Activated naive CD8-positive, alpha-beta T cell treated with anti-CD3 and anti-CD28 coated beads, Interleukin-2, amount 50 U/mL, for 24 hours (primary cell): ENCODE measurements around the gene SNN.

Experiments used
- ATAC-seq: fragments of 150-1000 bp; cut with Tn5 transposase; one replicate; pipeline ENCODE4 v1.10.0; 2021
- DNase-seq: peaks from one replicate; pipeline ENCODE4 v3.0.0; 2021
- H3K27ac Mint-ChIP-seq: one replicate; pipeline ENCODE4 v1.8.0; 2021; ENCODE audit warnings: mild to moderate bottlenecking, mixed read lengths
- H3K27me3 Mint-ChIP-seq: one replicate; pipeline ENCODE4 v1.8.0; 2021; ENCODE audit warnings: mixed read lengths
- H3K36me3 Mint-ChIP-seq: one replicate; pipeline ENCODE4 v1.8.0; 2021; ENCODE audit warnings: low read depth, mixed read lengths
- H3K4me1 Mint-ChIP-seq: one replicate; pipeline ENCODE4 v1.8.0; 2021; ENCODE audit warnings: mixed read lengths
- H3K4me3 Mint-ChIP-seq: one replicate; pipeline ENCODE4 v1.8.0; 2021; ENCODE audit warnings: mild to moderate bottlenecking, moderate library complexity, mixed read lengths
- H3K9me3 Mint-ChIP-seq: one replicate; pipeline ENCODE4 v1.8.0; 2021; ENCODE audit warnings: mixed read lengths

Gene SNN

GRCh38 chr16:11667824-11668622 lies at the start of gene SNN:
SNN (plus strand) TSS chr16:11668455; CDS start chr16:11676060, 7,605 bp downstream.
- Mint-ChIP-seq H3K9me3 (no peaks in the 10 kb centered on the region), H3K4me3 (peak within 1 kb of the TSS; percentile 79), H3K4me1 (peaks cover 75% of the 10 kb centered on the region), H3K27ac (peak within 1 kb of the TSS; percentile 64), H3K36me3 (no peaks in the 10 kb centered on the region), H3K27me3 (no peaks in the 10 kb centered on the region)
- DNase-seq = peak; percentile 88
- ATAC-seq = peak; percentile 84

GRCh38 chr16:11619327-11619851 lies 48.9 kb upstream of the SNN start:
- peak; percentile 62 for ATAC-seq
- Mint-ChIP-seq H3K4me1 (peaks cover 64% of the 10 kb centered on the region), H3K4me3 (no peak overlapping the region), H3K27me3 (no peaks in the 10 kb centered on the region), H3K27ac (peak overlapping the region; percentile 71), H3K36me3 (peaks cover 4% of the 10 kb centered on the region), H3K9me3 (peaks cover 6% of the 10 kb centered on the region)
- DNase-seq = no peak

DNA sequence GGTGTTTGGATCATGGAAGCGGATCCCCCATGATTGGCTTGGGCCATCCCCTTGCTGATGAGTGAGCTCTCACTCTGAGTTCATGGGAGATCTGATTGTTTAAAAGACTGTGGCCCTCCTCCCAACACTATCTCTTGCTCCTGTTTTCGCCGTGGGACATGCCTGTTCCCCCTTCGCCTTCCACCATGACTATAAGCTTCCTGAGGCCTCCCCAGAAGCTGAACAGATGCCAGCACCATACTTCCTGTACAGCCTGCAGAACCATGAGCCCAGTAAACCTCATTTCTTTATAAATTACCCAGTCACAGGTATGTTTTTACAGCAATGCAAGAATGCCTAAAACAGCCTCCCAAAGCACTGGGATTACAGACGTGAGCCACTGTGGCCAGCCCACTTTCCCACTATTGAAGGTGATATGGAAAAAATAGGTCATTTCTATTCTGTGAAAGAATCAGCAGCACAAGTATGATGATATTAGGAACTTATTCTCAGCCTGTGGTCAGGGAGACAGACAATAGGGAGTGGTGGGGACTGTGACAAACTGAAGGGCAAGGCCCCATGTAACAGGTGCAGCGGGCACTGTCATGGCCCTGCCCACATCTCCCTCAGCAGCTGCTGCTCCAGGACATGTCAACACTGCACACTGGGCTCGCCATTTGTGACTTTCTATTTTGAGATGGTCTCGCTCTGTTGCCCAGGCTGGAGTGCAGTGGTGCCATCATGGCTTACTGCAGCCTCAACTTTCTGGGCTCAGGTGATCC lies 47.8 kb upstream of the SNN start:
- ATAC-seq (peak; percentile 53), DNase-seq (no peak)
- Mint-ChIP-seq H3K4me3 (no peak overlapping the region), H3K9me3 (peaks cover 6% of the 10 kb centered on the region), H3K4me1 (peaks cover 69% of the 10 kb centered on the region), H3K27ac (peak overlapping the region; percentile 77), H3K27me3 (no peaks in the 10 kb centered on the region), H3K36me3 (peaks cover 4% of the 10 kb centered on the region)

- DNase-seq = no peak
- Mint-ChIP-seq H3K27me3 (no peaks in the 10 kb centered on the region), H3K4me1 (peaks cover 62% of the 10 kb centered on the region), H3K9me3 (peaks cover 6% of the 10 kb centered on the region), H3K4me3 (peak overlapping the region; percentile 76), H3K36me3 (peaks cover 4% of the 10 kb centered on the region), H3K27ac (peak overlapping the region; percentile 59)
- no peak for ATAC-seq
Observed at GRCh38 chr16:11621539-11621919, 46.7 kb upstream of the SNN start.

DNA sequence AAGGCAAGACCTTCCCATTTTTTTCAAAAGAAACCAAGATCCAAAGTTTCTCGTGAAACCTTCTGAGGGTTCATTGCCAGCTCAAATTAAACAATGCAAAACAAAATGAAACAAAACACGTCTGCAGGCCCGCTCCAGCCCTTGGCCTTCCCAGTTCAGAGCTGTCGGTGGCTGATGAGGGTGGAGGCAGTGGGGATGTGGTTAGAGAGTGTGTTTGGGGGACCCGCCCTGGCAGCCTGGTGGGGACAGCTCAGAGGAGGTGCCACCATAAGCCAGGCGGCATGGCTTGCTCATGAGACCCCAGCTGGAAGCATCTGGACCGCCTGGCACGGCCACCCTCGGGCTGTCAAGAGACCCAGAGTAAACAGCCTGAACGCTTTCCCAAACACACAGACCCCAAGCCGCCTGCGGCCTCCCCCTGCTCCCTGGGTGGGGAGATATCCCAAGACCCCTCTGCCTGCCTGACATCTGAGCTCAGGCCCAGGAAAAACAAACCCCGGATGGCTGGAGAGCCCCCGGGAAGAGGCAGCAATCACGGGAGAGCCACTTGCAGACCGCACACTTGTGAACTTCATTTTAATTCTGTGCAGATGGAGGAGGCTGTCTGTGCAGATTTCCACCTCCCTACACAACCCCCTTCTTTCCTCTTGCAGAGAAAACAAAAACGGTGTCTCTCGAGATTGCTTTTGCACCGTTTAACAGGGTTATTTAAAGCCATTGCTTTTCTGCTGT lies 46.2 kb upstream of the SNN start:
- H3K9me3 Mint-ChIP-seq = peaks cover 6% of the 10 kb centered on the region
- DNase-seq (peak; percentile 54), ATAC-seq (peak; percentile 69)
- H3K27me3 Mint-ChIP-seq = no peaks in the 10 kb centered on the region
- H3K27ac Mint-ChIP-seq = peak overlapping the region; percentile 59
- H3K36me3 Mint-ChIP-seq = peaks cover 4% of the 10 kb centered on the region
- peaks cover 64% of the 10 kb centered on the region for H3K4me1 Mint-ChIP-seq
- peak overlapping the region; percentile 76 for H3K4me3 Mint-ChIP-seq

- Mint-ChIP-seq H3K4me1 (peaks cover 67% of the 10 kb centered on the region), H3K36me3 (peaks cover 4% of the 10 kb centered on the region), H3K27ac (no peak overlapping the region), H3K27me3 (no peaks in the 10 kb centered on the region), H3K4me3 (no peak overlapping the region), H3K9me3 (peaks cover 6% of the 10 kb centered on the region)
- ATAC-seq (no peak), DNase-seq (no peak)
Observed at GRCh38 chr16:11624205-11624604, 44.0 kb upstream of the SNN start.

GRCh38 chr16:11624636-11625607 lies 43.3 kb upstream of the SNN start:
- DNase-seq (no peak), ATAC-seq (no peak)
- Mint-ChIP-seq H3K4me3 (no peak overlapping the region), H3K9me3 (peaks cover 6% of the 10 kb centered on the region), H3K4me1 (peaks cover 68% of the 10 kb centered on the region), H3K27me3 (no peaks in the 10 kb centered on the region), H3K27ac (no peak overlapping the region), H3K36me3 (peaks cover 4% of the 10 kb centered on the region)

DNA sequence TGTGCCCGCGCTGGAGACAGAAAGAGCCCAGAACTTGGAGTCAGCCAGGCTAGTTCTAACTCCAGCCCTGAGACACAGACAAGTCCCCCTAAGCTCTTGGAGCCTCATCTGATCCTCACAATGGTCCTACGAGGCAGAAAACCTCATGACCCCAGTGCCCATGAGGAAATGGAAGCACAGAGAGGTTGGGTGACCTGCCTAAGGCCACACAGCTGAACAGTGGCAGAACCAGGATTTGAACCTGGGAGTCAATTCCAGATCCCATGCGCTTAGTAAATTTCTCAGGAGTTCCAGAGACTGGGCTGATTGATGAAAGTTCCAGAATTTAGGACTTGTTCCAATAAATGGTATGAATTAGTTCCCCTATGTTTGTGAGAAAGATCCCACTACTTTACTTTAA lies 42.5 kb upstream of the SNN start:
- Mint-ChIP-seq H3K4me3 (no peak overlapping the region), H3K27ac (no peak overlapping the region), H3K4me1 (peaks cover 66% of the 10 kb centered on the region), H3K9me3 (no peaks in the 10 kb centered on the region), H3K27me3 (no peaks in the 10 kb centered on the region), H3K36me3 (no peaks in the 10 kb centered on the region)
- ATAC-seq (no peak), DNase-seq (no peak)

- ATAC-seq (no peak), DNase-seq (no peak)
- no peaks in the 10 kb centered on the region for H3K27me3 Mint-ChIP-seq
- H3K27ac Mint-ChIP-seq = no peak overlapping the region
- no peaks in the 10 kb centered on the region for H3K9me3 Mint-ChIP-seq
- no peaks in the 10 kb centered on the region for H3K36me3 Mint-ChIP-seq
- peaks cover 60% of the 10 kb centered on the region for H3K4me1 Mint-ChIP-seq
- H3K4me3 Mint-ChIP-seq = no peak overlapping the region
Observed at GRCh38 chr16:11626657-11627291, 41.5 kb upstream of the SNN start.

DNA sequence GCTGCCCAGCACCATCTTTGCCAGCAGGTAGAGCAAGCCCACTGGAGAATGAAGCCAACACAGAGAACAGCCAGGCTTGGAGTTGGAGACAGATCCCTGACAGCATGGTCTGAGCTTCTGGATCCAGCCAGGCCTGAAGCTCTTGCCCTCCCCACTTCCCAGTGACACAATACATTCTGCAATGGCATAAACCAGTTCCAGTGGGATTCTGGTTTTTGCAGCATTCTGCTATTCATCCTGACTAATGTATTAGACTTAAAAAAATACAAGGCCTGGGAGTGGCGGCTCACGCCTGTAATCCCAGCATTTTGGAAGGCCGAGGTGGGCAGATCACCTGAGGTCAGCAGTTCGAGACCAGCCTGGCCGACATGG lies 41.0 kb upstream of the SNN start:
- H3K4me3 Mint-ChIP-seq = no peak overlapping the region
- H3K27me3 Mint-ChIP-seq = no peaks in the 10 kb centered on the region
- no peak for ATAC-seq
- no peaks in the 10 kb centered on the region for H3K36me3 Mint-ChIP-seq
- H3K9me3 Mint-ChIP-seq = no peaks in the 10 kb centered on the region
- H3K4me1 Mint-ChIP-seq = peaks cover 55% of the 10 kb centered on the region
- no peak for DNase-seq
- H3K27ac Mint-ChIP-seq = no peak overlapping the region

- H3K27ac Mint-ChIP-seq = no peak overlapping the region
- H3K9me3 Mint-ChIP-seq = no peaks in the 10 kb centered on the region
- no peaks in the 10 kb centered on the region for H3K36me3 Mint-ChIP-seq
- no peaks in the 10 kb centered on the region for H3K27me3 Mint-ChIP-seq
- peaks cover 50% of the 10 kb centered on the region for H3K4me1 Mint-ChIP-seq
- peak; percentile 44 for ATAC-seq
- no peak overlapping the region for H3K4me3 Mint-ChIP-seq
- no peak for DNase-seq
Observed at GRCh38 chr16:11627822-11628457, 40.3 kb upstream of the SNN start.

DNA sequence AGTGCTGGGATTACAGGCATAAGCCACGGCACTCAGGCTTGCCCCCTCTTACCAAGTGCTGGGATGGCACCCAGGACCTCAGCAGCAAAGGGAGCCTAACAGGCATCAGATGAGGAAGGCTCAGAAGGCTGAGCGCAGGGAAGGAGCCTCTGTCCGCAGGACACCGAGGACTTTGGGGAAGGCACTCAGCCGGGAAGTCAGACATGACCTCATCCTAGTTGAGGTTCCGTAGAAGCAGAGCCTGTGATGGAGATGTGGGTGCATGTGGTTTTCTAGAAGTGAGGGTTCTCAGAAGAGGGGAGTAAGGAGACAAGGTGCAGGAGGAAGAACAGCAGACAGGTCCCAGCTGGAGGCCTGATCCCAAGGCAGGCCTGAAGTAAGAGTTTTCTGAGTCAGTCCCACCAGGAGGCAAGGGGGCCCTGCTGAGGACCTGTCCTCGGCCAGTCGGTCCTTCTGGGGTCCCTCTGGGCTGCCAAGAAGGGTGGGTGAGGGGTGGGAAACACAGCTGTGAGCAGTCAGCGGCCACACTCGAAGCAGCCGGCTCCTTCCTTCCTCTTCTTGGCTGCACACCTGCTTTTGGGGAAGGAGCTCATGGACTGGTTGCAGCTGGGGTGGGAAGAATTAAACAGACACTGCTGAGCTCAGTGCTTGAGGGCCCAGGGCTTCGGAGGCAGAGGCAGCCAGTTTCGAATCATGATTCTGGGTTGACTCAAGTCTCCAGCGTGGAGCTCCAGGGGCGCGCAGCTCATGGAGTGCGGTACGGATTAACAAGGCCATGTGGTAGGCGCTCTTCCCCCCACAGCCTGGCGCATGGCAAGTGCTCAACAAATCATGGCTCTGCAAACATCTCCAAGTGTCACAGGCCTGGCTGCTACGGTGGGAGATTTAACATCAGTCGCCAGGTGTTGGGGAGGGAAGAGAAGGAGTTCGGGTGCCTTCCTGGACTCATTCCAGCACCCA lies 38.9 kb upstream of the SNN start:
- Mint-ChIP-seq H3K4me1 (peaks cover 47% of the 10 kb centered on the region), H3K9me3 (no peaks in the 10 kb centered on the region), H3K36me3 (no peaks in the 10 kb centered on the region), H3K27ac (peak overlapping the region; percentile 36), H3K4me3 (peak overlapping the region; percentile 17), H3K27me3 (no peaks in the 10 kb centered on the region)
- DNase-seq (no peak), ATAC-seq (peak; percentile 30)
